HG03432 (cell line): ENCODE data around the gene CLDN25.

Experiments used
- ATAC-seq: cut with Tn5 transposase; IDR thresholded peaks from one replicate; pipeline ENCODE4 v1.9.1; 2021; ENCODE audit warnings: mild to moderate bottlenecking, moderate library complexity; ENCODE audit not compliant: unreplicated experiment

Gene CLDN25

DNA sequence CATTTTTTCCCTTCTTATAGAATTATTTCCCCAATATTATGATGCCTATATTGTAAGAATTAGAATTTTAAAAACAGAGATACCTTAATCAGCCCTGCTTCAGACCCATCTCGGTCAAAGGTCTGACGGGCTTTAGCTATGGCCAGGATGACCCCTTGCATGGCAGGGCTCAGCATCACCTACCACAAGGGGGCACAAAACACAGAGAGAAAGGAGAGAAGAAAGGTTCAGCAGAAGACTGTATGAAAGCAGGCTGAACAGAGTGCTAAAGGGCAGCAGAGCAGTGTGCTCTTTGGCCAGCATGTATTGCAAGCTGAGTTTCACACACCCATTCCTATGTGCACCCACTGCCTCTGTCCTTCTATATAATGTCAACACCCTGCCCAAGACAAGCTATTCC lies 26.8 kb downstream of the CLDN25 start:
- peak; percentile 42 for ATAC-seq

DNA sequence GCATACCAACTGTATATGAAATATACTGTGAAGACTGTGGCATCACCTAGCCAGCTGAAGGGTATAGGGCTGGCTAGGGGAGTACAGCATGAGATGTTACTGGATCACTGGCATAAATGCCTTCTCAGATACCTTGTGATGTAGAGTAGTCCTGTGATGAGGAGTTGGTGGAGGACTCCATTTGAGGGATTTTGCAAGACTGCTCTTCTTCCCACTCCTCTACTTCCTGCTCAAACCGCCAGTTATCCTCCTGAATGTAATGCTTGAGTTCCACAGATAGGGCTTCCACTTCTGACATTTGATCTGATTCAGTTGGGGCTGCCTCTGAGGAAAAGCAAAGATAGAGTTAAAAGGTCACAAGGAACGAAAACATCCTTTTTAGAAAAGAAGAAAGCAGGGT lies 29.3 kb downstream of the CLDN25 start:
- ATAC-seq = no peak

DNA sequence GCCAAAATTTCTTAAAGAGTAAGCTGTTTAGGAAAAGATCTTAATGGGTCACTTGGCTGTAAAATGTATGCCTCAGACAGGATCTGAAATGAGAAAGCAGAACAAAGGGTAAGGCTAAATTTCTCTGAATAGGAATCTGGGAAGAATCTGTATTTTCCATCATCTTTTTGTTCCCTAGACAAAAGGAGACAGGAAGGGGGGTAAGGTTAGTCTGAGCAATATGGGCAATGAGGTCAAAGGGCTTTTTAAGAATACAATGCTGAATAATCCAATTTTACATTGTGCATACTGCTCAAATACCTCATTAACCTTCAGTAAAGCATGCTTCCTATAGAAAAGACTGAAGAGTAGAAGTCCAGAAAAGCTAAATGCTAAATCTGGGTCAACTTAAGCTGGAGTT lies 34.6 kb downstream of the CLDN25 start:
- ATAC-seq = no peak

DNA sequence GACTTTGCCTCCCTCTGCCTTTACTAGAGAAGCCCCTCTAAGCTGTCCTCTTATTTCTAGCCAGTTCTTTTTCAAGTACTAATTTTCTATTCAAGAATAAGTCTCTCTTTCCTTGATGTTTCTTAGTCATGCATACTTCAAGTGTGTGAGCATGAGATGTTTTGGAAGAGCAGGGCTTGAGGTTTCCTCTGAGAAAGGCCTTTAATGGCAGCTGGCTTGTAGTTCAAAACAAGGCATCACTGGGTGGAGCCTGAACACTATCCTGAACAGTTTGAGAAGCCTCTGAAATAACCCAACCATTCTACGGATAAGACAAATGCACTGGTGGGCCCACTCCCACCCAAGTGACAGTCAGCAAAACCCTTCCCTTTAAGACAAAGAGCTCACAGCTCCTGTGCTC lies 37.6 kb downstream of the CLDN25 start:
- no peak for ATAC-seq

DNA sequence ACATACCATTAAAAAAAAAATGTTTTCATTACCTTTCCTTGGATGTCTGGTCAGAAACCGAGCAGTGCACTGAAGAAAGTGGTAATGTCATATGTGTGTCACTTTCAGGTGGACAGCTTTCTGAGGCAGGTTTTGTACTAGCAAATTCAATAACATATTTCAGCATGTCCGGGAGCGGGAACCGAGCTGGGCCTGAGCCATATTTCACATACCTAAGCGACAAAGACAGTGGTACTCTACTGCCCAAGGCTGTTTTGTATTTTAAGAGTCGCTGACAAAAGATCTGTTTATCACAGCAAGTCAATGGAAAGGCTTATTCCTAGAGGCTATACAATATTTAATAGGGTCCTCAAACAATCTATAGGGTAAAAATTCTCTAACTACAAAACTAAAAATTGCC lies 38.0 kb downstream of the CLDN25 start:
- ATAC-seq = no peak

DNA sequence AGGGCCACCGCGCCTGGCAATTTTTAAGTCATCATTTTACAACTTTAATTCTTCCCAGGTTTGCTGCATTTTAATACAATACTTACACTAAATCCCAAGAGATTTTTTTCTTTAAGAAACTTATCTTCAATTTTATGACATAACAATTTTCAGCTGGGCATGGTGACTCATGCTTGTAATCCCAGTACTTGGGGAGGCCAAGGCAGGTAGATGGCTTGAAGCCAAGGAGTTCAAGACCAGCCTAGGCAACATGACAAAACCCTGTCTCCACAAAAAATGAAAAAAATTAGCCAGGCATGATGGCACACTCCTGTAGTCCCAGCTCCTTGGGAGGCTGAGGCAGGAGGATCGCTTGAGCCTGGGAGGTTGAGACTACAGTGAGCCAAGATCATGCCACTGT lies 38.8 kb downstream of the CLDN25 start:
- ATAC-seq = no peak

DNA sequence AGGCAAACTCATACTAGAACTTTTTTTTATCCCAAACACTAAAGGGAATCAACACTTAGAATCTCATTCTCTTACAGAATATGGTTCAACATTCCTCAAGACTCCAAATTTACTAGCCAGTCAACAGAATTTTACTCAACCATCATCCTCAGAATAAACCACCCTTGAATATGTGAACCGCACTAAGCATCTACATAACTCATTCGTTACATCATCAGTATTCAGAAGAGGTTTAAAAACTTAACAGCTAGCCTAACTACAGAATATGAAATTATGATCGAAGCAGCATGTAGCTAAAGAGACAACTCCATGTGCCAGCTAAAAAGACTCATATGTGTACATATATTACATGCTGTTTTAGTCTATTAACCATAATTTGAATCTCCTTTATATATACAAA lies 47.9 kb downstream of the CLDN25 start:
- ATAC-seq = no peak

DNA sequence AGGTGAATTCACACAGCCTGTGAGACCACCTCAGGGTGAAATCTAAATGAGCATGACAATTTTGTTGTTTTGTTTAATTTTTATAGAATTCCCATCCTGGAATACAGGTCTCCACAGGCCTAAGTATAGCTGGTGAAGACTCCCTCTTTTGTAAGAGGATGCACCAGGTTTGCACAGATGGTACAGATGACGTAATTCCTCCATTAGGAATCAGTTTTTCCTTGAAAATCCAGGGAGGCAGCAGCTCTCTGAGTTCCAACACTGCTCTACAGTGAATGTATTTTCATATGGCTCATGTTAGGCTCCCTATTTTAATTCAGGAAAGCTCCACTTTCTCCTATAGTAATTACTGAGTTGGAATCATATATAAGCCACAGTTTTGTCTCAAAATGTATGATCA lies 48.6 kb downstream of the CLDN25 start:
- ATAC-seq = no peak

DNA sequence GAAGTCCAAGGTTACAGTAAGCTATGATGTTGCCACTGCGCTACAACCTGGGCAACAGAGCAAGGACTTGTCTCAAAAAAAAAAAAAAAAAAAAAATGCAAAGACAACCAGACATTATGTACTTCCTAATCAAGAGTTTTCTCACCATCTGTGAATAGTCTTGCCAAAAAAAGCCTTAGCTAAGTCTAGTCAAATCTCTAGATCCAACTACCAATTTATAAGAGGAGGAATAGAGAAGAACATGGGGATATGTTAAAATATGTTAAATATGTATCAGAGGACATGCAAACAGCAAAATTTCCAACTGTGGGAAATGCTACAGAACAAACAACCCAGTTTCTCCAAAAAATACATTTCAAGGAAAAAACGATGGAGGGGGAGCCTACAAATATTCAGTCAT lies 50.2 kb downstream of the CLDN25 start:
- ATAC-seq = no peak
